Liver (tissue), 3 donors: ENCODE data around the gene CHPT1.

Experiments used
- EGR1 ChIP-seq, 2 donors: IDR thresholded peaks; 2 replicates each; pipeline ENCODE4 v1.6.1; 2016 to 2018; ENCODE audit warnings: antibody characterized with exemption in 2 of 2, low read depth in 2 of 2
- HNF4A ChIP-seq, 2 donors: conservative IDR thresholded peaks; 2 replicates each; pipeline ENCODE4 v1.6.1; 2016; ENCODE audit warnings: antibody characterized with exemption in 2 of 2, mild to moderate bottlenecking in 2 of 2
- JUND ChIP-seq, 2 donors: IDR thresholded peaks; 2 replicates each; pipeline ENCODE4 v1.6.1; 2016; ENCODE audit warnings: antibody characterized with exemption in 2 of 2
- RAD21 ChIP-seq, 2 donors: IDR thresholded peaks; 2 replicates each; pipeline ENCODE4 v1.6.1; 2016; ENCODE audit warnings: antibody characterized with exemption in 2 of 2, mild to moderate bottlenecking in 2 of 2
- RXRA ChIP-seq, 2 donors: IDR thresholded peaks; 2 replicates each; pipeline ENCODE4 v1.6.1; 2017 to 2018; ENCODE audit warnings: antibody characterized with exemption in 2 of 2, mild to moderate bottlenecking in 1 of 2
- SP1 ChIP-seq: IDR thresholded peaks from 2 replicates; pipeline ENCODE4 v1.6.1; 2018; ENCODE audit warnings: antibody characterized with exemption, mild to moderate bottlenecking
- TAF1 ChIP-seq: conservative IDR thresholded peaks from 2 replicates; pipeline ENCODE4 v1.6.1; 2016; ENCODE audit warnings: antibody characterized with exemption, mild to moderate bottlenecking
- TF ChIP-seq, protein P1 (sequence below): fragments of 150-350 bp; IDR thresholded peaks from 2 replicates; pipeline ENCODE4 v1.5.1; 2017; ENCODE audit warnings: improper control_type of control experiment, low read depth, low read length; ENCODE audit not compliant: missing input control
- TF ChIP-seq, protein P2 (sequence below): IDR thresholded peaks from 2 replicates; pipeline ENCODE4 v1.6.1; 2016; ENCODE audit warnings: antibody characterized with exemption
- TF ChIP-seq, protein P3 (sequence below): IDR thresholded peaks from 2 replicates; pipeline ENCODE4 v1.6.1; 2016; ENCODE audit warnings: antibody characterized with exemption, mild to moderate bottlenecking
- TF ChIP-seq, protein P4 (sequence below): IDR thresholded peaks from 2 replicates; pipeline ENCODE4 v1.6.1; 2016; ENCODE audit warnings: antibody characterized with exemption
- donor health status: healthy.
- donor health status: healthy.

DNA sequence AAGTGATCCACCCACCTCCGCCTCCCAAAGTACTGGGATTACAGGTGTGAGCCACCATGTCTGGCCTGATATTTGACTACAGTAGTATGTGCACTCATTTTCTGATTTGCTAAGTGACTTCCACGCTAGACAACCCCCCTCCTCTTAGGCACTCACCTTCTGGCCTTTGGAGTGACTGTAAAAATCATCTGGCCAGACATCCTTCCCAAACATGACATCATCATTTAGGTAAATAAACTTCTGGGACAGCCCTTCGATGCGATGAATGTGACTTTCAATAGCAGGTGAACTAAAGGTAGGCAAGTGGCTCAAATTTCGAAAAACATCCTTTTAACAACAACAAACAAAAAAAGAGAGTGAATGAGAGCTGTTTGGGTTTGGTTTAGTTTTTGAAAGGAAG is 72.4 kb downstream of the CHPT1 start:
- TF ChIP-seq, protein P1, sequence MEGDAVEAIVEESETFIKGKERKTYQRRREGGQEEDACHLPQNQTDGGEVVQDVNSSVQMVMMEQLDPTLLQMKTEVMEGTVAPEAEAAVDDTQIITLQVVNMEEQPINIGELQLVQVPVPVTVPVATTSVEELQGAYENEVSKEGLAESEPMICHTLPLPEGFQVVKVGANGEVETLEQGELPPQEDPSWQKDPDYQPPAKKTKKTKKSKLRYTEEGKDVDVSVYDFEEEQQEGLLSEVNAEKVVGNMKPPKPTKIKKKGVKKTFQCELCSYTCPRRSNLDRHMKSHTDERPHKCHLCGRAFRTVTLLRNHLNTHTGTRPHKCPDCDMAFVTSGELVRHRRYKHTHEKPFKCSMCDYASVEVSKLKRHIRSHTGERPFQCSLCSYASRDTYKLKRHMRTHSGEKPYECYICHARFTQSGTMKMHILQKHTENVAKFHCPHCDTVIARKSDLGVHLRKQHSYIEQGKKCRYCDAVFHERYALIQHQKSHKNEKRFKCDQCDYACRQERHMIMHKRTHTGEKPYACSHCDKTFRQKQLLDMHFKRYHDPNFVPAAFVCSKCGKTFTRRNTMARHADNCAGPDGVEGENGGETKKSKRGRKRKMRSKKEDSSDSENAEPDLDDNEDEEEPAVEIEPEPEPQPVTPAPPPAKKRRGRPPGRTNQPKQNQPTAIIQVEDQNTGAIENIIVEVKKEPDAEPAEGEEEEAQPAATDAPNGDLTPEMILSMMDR: no peak
- TF ChIP-seq, protein P2, sequence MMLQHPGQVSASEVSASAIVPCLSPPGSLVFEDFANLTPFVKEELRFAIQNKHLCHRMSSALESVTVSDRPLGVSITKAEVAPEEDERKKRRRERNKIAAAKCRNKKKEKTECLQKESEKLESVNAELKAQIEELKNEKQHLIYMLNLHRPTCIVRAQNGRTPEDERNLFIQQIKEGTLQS: no peak
- TF ChIP-seq SP1 (no peak), JUND (IDR thresholded peaks at IDR 0.05) (no peak), HNF4A (conservative IDR thresholded peaks at IDR 0.05) (no peak), EGR1 (IDR thresholded peaks at IDR 0.05; ENCODE audit: low read depth in 2 of 2) (no peak), RXRA (IDR thresholded peaks at IDR 0.05) (no peak), TAF1 (no peak), RAD21 (IDR thresholded peaks at IDR 0.05) (no peak)
- TF ChIP-seq, protein P3, sequence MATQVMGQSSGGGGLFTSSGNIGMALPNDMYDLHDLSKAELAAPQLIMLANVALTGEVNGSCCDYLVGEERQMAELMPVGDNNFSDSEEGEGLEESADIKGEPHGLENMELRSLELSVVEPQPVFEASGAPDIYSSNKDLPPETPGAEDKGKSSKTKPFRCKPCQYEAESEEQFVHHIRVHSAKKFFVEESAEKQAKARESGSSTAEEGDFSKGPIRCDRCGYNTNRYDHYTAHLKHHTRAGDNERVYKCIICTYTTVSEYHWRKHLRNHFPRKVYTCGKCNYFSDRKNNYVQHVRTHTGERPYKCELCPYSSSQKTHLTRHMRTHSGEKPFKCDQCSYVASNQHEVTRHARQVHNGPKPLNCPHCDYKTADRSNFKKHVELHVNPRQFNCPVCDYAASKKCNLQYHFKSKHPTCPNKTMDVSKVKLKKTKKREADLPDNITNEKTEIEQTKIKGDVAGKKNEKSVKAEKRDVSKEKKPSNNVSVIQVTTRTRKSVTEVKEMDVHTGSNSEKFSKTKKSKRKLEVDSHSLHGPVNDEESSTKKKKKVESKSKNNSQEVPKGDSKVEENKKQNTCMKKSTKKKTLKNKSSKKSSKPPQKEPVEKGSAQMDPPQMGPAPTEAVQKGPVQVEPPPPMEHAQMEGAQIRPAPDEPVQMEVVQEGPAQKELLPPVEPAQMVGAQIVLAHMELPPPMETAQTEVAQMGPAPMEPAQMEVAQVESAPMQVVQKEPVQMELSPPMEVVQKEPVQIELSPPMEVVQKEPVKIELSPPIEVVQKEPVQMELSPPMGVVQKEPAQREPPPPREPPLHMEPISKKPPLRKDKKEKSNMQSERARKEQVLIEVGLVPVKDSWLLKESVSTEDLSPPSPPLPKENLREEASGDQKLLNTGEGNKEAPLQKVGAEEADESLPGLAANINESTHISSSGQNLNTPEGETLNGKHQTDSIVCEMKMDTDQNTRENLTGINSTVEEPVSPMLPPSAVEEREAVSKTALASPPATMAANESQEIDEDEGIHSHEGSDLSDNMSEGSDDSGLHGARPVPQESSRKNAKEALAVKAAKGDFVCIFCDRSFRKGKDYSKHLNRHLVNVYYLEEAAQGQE: no peak
- TF ChIP-seq, protein P4, sequence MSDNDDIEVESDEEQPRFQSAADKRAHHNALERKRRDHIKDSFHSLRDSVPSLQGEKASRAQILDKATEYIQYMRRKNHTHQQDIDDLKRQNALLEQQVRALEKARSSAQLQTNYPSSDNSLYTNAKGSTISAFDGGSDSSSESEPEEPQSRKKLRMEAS: no peak
